Liver (tissue), 9 donors: ENCODE measurements around the gene ASIC4. TPM values are rescaled to one million over a fixed set of nuclear protein-coding genes. Genes with fewer than 3 reads are reported as not detected.

Experiments used
- DNase-seq: peaks from one replicate; pipeline ENCODE4 v3.0.0-alpha.2; 2017; ENCODE audit warnings: low spot score
- H3K27ac ChIP-seq, 2 donors: one replicate each; pipeline ENCODE4 v1.7.0; 2013; ENCODE audit warnings: inconsistent platforms in 2 of 2, low read length in 2 of 2, control low read depth in 1 of 2, low read depth in 1 of 2, mild to moderate bottlenecking in 1 of 2
- H3K27me3 ChIP-seq, 4 donors: one replicate each; pipeline versions ENCODE4 v1.6.1 to v1.7.0; 2013; ENCODE audit warnings: low read length in 3 of 4, inconsistent platforms in 1 of 4, mild to moderate bottlenecking in 1 of 4, moderate library complexity in 1 of 4; ENCODE audit not compliant: control insufficient read depth in 4 of 4, insufficient read depth in 4 of 4
- H3K36me3 ChIP-seq, 4 donors: one replicate each; pipeline versions ENCODE4 v1.6.1 to v1.7.0; 2013; ENCODE audit warnings: low read length in 3 of 4, mild to moderate bottlenecking in 3 of 4, low read depth in 1 of 4, moderate library complexity in 1 of 4; ENCODE audit not compliant: control insufficient read depth in 4 of 4, insufficient read depth in 3 of 4
- H3K4me1 ChIP-seq, 4 donors: one replicate each; pipeline versions ENCODE4 v1.6.1 to v1.7.0; 2013; ENCODE audit warnings: low read length in 3 of 4, mild to moderate bottlenecking in 3 of 4, moderate library complexity in 1 of 4; ENCODE audit not compliant: control insufficient read depth in 4 of 4, insufficient read depth in 4 of 4
- H3K4me3 ChIP-seq, 3 donors: one replicate each; pipeline versions ENCODE4 v1.6.1 to v1.7.0; 2013; ENCODE audit warnings: low read length in 3 of 3, control low read depth in 1 of 3, low read depth in 1 of 3, mild to moderate bottlenecking in 1 of 3
- H3K9ac ChIP-seq, 2 donors: one replicate each; pipeline ENCODE4 v1.7.0; 2013; ENCODE audit warnings: low read length in 2 of 2, mild to moderate bottlenecking in 2 of 2, moderate library complexity in 2 of 2, control low read depth in 1 of 2, low read depth in 1 of 2
- H3K9me3 ChIP-seq, 4 donors: one replicate each; pipeline versions ENCODE4 v1.6.1 to v1.7.0; 2013; ENCODE audit warnings: low read length in 3 of 4; ENCODE audit not compliant: control insufficient read depth in 4 of 4
- EGR1 ChIP-seq, 2 donors: IDR thresholded peaks; 2 replicates each; pipeline ENCODE4 v1.6.1; 2016 to 2018; ENCODE audit warnings: antibody characterized with exemption in 2 of 2, low read depth in 2 of 2
- FOXA1 ChIP-seq: IDR thresholded peaks from 2 replicates; pipeline ENCODE4 v1.6.1; 2016; ENCODE audit warnings: antibody characterized with exemption
- FOXA2 ChIP-seq: IDR thresholded peaks from 2 replicates; pipeline ENCODE4 v1.6.1; 2016; ENCODE audit warnings: antibody characterized with exemption
- GABPA ChIP-seq, 2 donors: IDR thresholded peaks in 1 of 2; conservative IDR thresholded peaks in 1 of 2; 2 replicates each; pipeline ENCODE4 v1.6.1; 2016; ENCODE audit warnings: antibody characterized with exemption in 2 of 2, mild to moderate bottlenecking in 1 of 2, moderate library complexity in 1 of 2
- HNF4A ChIP-seq, 2 donors: conservative IDR thresholded peaks; 2 replicates each; pipeline ENCODE4 v1.6.1; 2016; ENCODE audit warnings: antibody characterized with exemption in 2 of 2, mild to moderate bottlenecking in 2 of 2
- HNF4G ChIP-seq: IDR thresholded peaks from 2 replicates; pipeline ENCODE4 v1.6.1; 2016; ENCODE audit warnings: antibody characterized with exemption
- JUND ChIP-seq, 2 donors: IDR thresholded peaks; 2 replicates each; pipeline ENCODE4 v1.6.1; 2016; ENCODE audit warnings: antibody characterized with exemption in 2 of 2
- RAD21 ChIP-seq, 2 donors: IDR thresholded peaks; 2 replicates each; pipeline ENCODE4 v1.6.1; 2016; ENCODE audit warnings: antibody characterized with exemption in 2 of 2, mild to moderate bottlenecking in 2 of 2
- RXRA ChIP-seq, 2 donors: IDR thresholded peaks; 2 replicates each; pipeline ENCODE4 v1.6.1; 2017 to 2018; ENCODE audit warnings: antibody characterized with exemption in 2 of 2, mild to moderate bottlenecking in 1 of 2
- SP1 ChIP-seq: IDR thresholded peaks from 2 replicates; pipeline ENCODE4 v1.6.1; 2018; ENCODE audit warnings: antibody characterized with exemption, mild to moderate bottlenecking
- TAF1 ChIP-seq: conservative IDR thresholded peaks from 2 replicates; pipeline ENCODE4 v1.6.1; 2016; ENCODE audit warnings: antibody characterized with exemption, mild to moderate bottlenecking
- YY1 ChIP-seq: IDR thresholded peaks from 2 replicates; pipeline ENCODE4 v1.6.1; 2016; ENCODE audit warnings: antibody characterized with exemption, mild to moderate bottlenecking
- WGBS: extraction: QIAGEN DNeasy Blood & Tissue Kit; methylation state at CpG from one replicate; pipeline ENCODE4 v1.1.7; 2013; 5-methylcytosine and 5-hydroxymethylcytosine counted together
- polyA plus RNA-seq, 2 donors: library from polyadenylated mRNA; stranded (reverse) in 1 of 2; unstranded in 1 of 2; fragments of 200-250 nt in 1 of 2; fragments of >200 nt in 1 of 2; fragmentation: Nextera tagmentation in 1 of 2; extraction: Ambion mirVana in 1 of 2; gene quantifications; one replicate each; pipeline versions ENCODE4 v1.2.1 to v1.2.3, GENCODE V29; 2013 to 2015
- total RNA-seq, 2 donors: library from RNA; depleted of rRNA; stranded (reverse); fragments of >200 nt; gene quantifications; one replicate each; pipeline ENCODE4 v1.2.3, GENCODE V29; 2014
- TF ChIP-seq, protein P1 (sequence below): IDR thresholded peaks from 2 replicates; pipeline ENCODE4 v1.6.1; 2016; ENCODE audit warnings: antibody characterized with exemption, mild to moderate bottlenecking
- TF ChIP-seq, protein P2 (sequence below): IDR thresholded peaks from 2 replicates; pipeline ENCODE4 v1.6.1; 2016; ENCODE audit warnings: antibody characterized with exemption
- TF ChIP-seq, protein P3 (sequence below): IDR thresholded peaks from 2 replicates; pipeline ENCODE4 v1.6.1; 2016; ENCODE audit warnings: antibody characterized with exemption
- TF ChIP-seq, protein P4 (sequence below): fragments of 150-350 bp; IDR thresholded peaks from 2 replicates; pipeline ENCODE4 v1.5.1; 2017; ENCODE audit warnings: improper control_type of control experiment, low read depth, low read length; ENCODE audit not compliant: missing input control
- donor health status: healthy.
- donor health status: healthy.
- donor health status: healthy.
- donor health status: healthy.
- donor health status: healthy.

The ASIC4 gene
- total and polyA plus RNA-seq, 4 donors: 0.08 to 1.5 TPM; not detected in 2

DNA sequence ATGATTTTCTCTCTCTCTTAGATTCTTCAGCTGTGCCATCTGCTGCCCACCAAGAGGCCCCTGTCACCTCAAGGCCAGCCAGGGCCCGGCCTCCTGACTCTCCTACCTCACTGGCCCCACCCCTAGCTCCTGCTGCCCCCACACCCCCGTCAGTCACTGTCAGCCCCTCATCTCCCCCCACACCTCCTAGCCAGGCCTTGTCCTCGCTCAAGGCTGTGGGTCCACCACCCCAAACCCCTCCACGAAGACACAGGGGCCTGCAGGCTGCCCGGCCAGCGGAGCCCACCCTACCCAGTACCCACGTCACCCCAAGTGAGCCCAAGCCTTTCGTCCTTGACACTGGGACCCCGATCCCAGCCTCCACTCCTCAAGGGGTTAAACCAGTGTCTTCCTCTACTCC, 25.0 kb upstream of the ASIC4 start:
- Histone ChIP-seq H3K9me3 (no peaks in the 10 kb centered on the region), H3K4me3 (no peak overlapping the region), H3K27me3 (peaks cover 0 to 8% (median under 1%) of the 10 kb centered on the region in 4 donors), H3K9ac (no peak overlapping the region), H3K27ac (no peak overlapping the region), H3K36me3 (no peaks in the 10 kb centered on the region), H3K4me1 (peaks cover 0 to 7% (median 5%) of the 10 kb centered on the region in 4 donors)
- no peak for DNase-seq
- 80% methylated on average over 9 of the region's 9 CpGs for WGBS
- no peak for TF ChIP-seq FOXA2
- no peak for TF ChIP-seq YY1
- no peak for TF ChIP-seq JUND (IDR thresholded peaks at IDR 0.05)
- TF ChIP-seq SP1: no peak
- TF ChIP-seq HNF4G: no peak
- TF ChIP-seq, protein P1, sequence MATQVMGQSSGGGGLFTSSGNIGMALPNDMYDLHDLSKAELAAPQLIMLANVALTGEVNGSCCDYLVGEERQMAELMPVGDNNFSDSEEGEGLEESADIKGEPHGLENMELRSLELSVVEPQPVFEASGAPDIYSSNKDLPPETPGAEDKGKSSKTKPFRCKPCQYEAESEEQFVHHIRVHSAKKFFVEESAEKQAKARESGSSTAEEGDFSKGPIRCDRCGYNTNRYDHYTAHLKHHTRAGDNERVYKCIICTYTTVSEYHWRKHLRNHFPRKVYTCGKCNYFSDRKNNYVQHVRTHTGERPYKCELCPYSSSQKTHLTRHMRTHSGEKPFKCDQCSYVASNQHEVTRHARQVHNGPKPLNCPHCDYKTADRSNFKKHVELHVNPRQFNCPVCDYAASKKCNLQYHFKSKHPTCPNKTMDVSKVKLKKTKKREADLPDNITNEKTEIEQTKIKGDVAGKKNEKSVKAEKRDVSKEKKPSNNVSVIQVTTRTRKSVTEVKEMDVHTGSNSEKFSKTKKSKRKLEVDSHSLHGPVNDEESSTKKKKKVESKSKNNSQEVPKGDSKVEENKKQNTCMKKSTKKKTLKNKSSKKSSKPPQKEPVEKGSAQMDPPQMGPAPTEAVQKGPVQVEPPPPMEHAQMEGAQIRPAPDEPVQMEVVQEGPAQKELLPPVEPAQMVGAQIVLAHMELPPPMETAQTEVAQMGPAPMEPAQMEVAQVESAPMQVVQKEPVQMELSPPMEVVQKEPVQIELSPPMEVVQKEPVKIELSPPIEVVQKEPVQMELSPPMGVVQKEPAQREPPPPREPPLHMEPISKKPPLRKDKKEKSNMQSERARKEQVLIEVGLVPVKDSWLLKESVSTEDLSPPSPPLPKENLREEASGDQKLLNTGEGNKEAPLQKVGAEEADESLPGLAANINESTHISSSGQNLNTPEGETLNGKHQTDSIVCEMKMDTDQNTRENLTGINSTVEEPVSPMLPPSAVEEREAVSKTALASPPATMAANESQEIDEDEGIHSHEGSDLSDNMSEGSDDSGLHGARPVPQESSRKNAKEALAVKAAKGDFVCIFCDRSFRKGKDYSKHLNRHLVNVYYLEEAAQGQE: no peak
- no peak for TF ChIP-seq HNF4A (conservative IDR thresholded peaks at IDR 0.05)
- TF ChIP-seq RXRA (IDR thresholded peaks at IDR 0.05): no peak
- TF ChIP-seq FOXA1: no peak
- no peak for TF ChIP-seq EGR1 (IDR thresholded peaks at IDR 0.05; ENCODE audit: low read depth in 2 of 2)
- TF ChIP-seq, protein P2, sequence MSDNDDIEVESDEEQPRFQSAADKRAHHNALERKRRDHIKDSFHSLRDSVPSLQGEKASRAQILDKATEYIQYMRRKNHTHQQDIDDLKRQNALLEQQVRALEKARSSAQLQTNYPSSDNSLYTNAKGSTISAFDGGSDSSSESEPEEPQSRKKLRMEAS: no peak
- no peak for TF ChIP-seq TAF1
- no peak for TF ChIP-seq GABPA (IDR thresholded peaks at IDR 0.05 in 1 of 2, conservative IDR thresholded peaks at IDR 0.05 in 1 of 2)

DNA sequence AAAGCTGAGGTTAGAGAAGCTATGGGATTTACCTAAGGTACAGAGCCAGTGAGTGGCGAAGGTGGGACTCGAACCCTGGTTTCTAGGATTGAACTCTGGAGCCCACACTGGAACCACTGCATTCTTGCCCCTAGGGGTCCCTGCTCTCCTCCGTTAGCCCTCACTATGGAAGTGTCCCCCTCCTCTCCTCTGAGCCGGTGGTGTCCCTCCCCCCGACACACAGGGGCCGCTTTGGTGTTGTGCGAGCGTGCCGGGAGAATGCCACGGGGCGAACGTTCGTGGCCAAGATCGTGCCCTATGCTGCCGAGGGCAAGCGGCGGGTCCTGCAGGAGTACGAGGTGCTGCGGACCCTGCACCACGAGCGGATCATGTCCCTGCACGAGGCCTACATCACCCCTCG, 24.1 kb upstream of the ASIC4 start:
- H3K9ac ChIP-seq: no peak overlapping the region
- no peak overlapping the region for H3K27ac ChIP-seq
- no peak for DNase-seq
- 86% methylated on average over 23 of the region's 23 CpGs for WGBS
- TF ChIP-seq FOXA2: no peak
- no peak for TF ChIP-seq HNF4G
- no peak for TF ChIP-seq RAD21 (IDR thresholded peaks at IDR 0.05)
- TF ChIP-seq GABPA (IDR thresholded peaks at IDR 0.05 in 1 of 2, conservative IDR thresholded peaks at IDR 0.05 in 1 of 2): no peak
- no peak for TF ChIP-seq TAF1
- H3K36me3 ChIP-seq: no peaks in the 10 kb centered on the region
- H3K27me3 ChIP-seq: peaks cover 0 to 8% (median under 1%) of the 10 kb centered on the region in 4 donors
- no peak overlapping the region for H3K4me3 ChIP-seq
- no peaks in the 10 kb centered on the region for H3K4me1 ChIP-seq
- no peaks in the 10 kb centered on the region for H3K9me3 ChIP-seq

DNA sequence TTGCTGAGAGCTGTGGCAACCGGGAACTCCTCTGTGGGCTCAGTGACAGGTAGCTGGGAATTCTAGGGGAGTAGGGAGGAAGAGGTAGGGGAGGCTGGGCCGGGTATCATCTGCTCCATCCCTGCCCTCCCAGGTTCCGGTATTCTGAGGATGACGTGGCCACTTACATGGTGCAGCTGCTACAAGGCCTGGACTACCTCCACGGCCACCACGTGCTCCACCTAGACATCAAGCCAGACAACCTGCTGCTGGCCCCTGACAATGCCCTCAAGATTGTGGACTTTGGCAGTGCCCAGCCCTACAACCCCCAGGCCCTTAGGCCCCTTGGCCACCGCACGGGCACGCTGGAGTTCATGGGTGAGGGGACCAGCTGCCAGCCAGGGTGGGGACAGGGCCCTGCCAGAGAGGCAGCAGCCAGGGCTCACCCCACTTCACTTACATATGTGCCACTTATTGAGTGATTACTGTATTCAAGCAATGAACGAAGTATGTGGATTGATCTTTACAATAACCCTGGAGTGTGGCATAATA, 23.6 kb upstream of the ASIC4 start:
- no peaks in the 10 kb centered on the region for H3K4me1 ChIP-seq
- H3K4me3 ChIP-seq: no peak overlapping the region
- H3K27ac ChIP-seq: no peak overlapping the region
- H3K9ac ChIP-seq: no peak overlapping the region
- H3K27me3 ChIP-seq: peaks cover 0 to 7% (median under 1%) of the 10 kb centered on the region in 4 donors
- no peaks in the 10 kb centered on the region for H3K9me3 ChIP-seq
- 81% methylated on average over 10 of the region's 10 CpGs for WGBS
- DNase-seq: no peak
- TF ChIP-seq, protein P3, sequence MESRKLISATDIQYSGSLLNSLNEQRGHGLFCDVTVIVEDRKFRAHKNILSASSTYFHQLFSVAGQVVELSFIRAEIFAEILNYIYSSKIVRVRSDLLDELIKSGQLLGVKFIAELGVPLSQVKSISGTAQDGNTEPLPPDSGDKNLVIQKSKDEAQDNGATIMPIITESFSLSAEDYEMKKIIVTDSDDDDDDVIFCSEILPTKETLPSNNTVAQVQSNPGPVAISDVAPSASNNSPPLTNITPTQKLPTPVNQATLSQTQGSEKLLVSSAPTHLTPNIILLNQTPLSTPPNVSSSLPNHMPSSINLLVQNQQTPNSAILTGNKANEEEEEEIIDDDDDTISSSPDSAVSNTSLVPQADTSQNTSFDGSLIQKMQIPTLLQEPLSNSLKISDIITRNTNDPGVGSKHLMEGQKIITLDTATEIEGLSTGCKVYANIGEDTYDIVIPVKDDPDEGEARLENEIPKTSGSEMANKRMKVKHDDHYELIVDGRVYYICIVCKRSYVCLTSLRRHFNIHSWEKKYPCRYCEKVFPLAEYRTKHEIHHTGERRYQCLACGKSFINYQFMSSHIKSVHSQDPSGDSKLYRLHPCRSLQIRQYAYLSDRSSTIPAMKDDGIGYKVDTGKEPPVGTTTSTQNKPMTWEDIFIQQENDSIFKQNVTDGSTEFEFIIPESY: no peak
- TF ChIP-seq RAD21 (IDR thresholded peaks at IDR 0.05) (no peak), HNF4G (no peak), GABPA (IDR thresholded peaks at IDR 0.05 in 1 of 2, conservative IDR thresholded peaks at IDR 0.05 in 1 of 2) (no peak)
- TF ChIP-seq, protein P1: no peak
- TF ChIP-seq, protein P4, sequence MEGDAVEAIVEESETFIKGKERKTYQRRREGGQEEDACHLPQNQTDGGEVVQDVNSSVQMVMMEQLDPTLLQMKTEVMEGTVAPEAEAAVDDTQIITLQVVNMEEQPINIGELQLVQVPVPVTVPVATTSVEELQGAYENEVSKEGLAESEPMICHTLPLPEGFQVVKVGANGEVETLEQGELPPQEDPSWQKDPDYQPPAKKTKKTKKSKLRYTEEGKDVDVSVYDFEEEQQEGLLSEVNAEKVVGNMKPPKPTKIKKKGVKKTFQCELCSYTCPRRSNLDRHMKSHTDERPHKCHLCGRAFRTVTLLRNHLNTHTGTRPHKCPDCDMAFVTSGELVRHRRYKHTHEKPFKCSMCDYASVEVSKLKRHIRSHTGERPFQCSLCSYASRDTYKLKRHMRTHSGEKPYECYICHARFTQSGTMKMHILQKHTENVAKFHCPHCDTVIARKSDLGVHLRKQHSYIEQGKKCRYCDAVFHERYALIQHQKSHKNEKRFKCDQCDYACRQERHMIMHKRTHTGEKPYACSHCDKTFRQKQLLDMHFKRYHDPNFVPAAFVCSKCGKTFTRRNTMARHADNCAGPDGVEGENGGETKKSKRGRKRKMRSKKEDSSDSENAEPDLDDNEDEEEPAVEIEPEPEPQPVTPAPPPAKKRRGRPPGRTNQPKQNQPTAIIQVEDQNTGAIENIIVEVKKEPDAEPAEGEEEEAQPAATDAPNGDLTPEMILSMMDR: no peak
- TF ChIP-seq, protein P2: no peak
- H3K36me3 ChIP-seq: no peaks in the 10 kb centered on the region
